ENCODE data around the gene MCTP2. TPM values are rescaled to one million over a fixed set of nuclear protein-coding genes. Genes with fewer than 3 reads are reported as not detected.

MCTP2 gene
- total and polyA plus RNA-seq, 3 donors from 2014 or later = 6.7 to 13.8 (median 7.6) TPM

- H3K36me3 ChIP-seq (ENCODE audit: low read depth, missing control alignments) = no peaks in the 10 kb centered on the region
- no peaks in the 10 kb centered on the region for H3K4me1 ChIP-seq
- no peaks in the 10 kb centered on the region for H3K9me3 ChIP-seq
- H3K27me3 ChIP-seq = no peaks in the 10 kb centered on the region
- H3K4me3 ChIP-seq = no peak overlapping the region
- WGBS, 2 donors = 45 to 52% methylated on average over 3 of the region's 3 CpGs
- no peak overlapping the region for H3K27ac ChIP-seq
- no peak for DNase-seq
- intact Hi-C loops (cut with DNase I; ENCODE audit: low total_unique reads) = no loop called here
- TF ChIP-seq CTCF (IDR thresholded peaks at IDR 0.05) (no peak), POLR2A (IDR thresholded peaks at IDR 0.05) (no peak)
Observed at GRCh38 chr15:94234300-94234699, 2.9 kb downstream of the MCTP2 start.

GRCh38 chr15:94235041-94235440, 3.7 kb downstream of the MCTP2 start:
- 94 to 95% methylated on average over 14 of the region's 14 CpGs for WGBS, 2 donors
- DNase-seq = no peak
- intact Hi-C loops (cut with DNase I; ENCODE audit: low total_unique reads) = no loop called here
- no peak overlapping the region for H3K4me3 ChIP-seq
- H3K27ac ChIP-seq = no peak overlapping the region
- H3K36me3 ChIP-seq (ENCODE audit: low read depth, missing control alignments) = no peaks in the 10 kb centered on the region
- H3K9me3 ChIP-seq = no peaks in the 10 kb centered on the region
- TF ChIP-seq CTCF (IDR thresholded peaks at IDR 0.05) (no peak), POLR2A (IDR thresholded peaks at IDR 0.05) (no peak)
- H3K4me1 ChIP-seq = no peaks in the 10 kb centered on the region
- H3K27me3 ChIP-seq = no peaks in the 10 kb centered on the region

- no peaks in the 10 kb centered on the region for H3K36me3 ChIP-seq (ENCODE audit: low read depth, missing control alignments)
- intact Hi-C loops (cut with DNase I; ENCODE audit: low total_unique reads) = no loop called here
- H3K9me3 ChIP-seq = no peaks in the 10 kb centered on the region
- no peak overlapping the region for H3K4me3 ChIP-seq
- no peak for TF ChIP-seq CTCF (IDR thresholded peaks at IDR 0.05)
- TF ChIP-seq POLR2A (IDR thresholded peaks at IDR 0.05) = no peak
- DNase-seq = no peak
- H3K4me1 ChIP-seq = no peaks in the 10 kb centered on the region
- WGBS, 2 donors = 88 to 93% methylated on average over 6 of the region's 6 CpGs
- H3K27me3 ChIP-seq = no peaks in the 10 kb centered on the region
- no peak overlapping the region for H3K27ac ChIP-seq
Observed at GRCh38 chr15:94235646-94236045, 4.3 kb downstream of the MCTP2 start.

GRCh38 chr15:94236608-94237007, 5.2 kb downstream of the MCTP2 start:
- no peaks in the 10 kb centered on the region for H3K36me3 ChIP-seq (ENCODE audit: low read depth, missing control alignments)
- intact Hi-C loops (cut with DNase I; ENCODE audit: low total_unique reads) = no loop called here
- H3K4me3 ChIP-seq = no peak overlapping the region
- TF ChIP-seq CTCF (IDR thresholded peaks at IDR 0.05) = no peak
- TF ChIP-seq POLR2A (IDR thresholded peaks at IDR 0.05) = no peak
- no peaks in the 10 kb centered on the region for H3K4me1 ChIP-seq
- 82 to 85% methylated on average over 4 of the region's 4 CpGs for WGBS, 2 donors
- H3K27ac ChIP-seq = no peak overlapping the region
- H3K9me3 ChIP-seq = no peaks in the 10 kb centered on the region
- no peak for DNase-seq
- H3K27me3 ChIP-seq = no peaks in the 10 kb centered on the region

GRCh38 chr15:94237903-94238302, 6.5 kb downstream of the MCTP2 start:
- Histone ChIP-seq H3K27me3 (no peaks in the 10 kb centered on the region), H3K36me3 (ENCODE audit: low read depth, missing control alignments) (no peaks in the 10 kb centered on the region), H3K27ac (no peak overlapping the region), H3K4me3 (no peak overlapping the region), H3K9me3 (no peaks in the 10 kb centered on the region), H3K4me1 (no peaks in the 10 kb centered on the region)
- WGBS, 2 donors = 87 to 93% methylated on average over 8 of the region's 8 CpGs
- intact Hi-C loops (cut with DNase I; ENCODE audit: low total_unique reads) = no loop called here
- DNase-seq = no peak
- no peak for TF ChIP-seq POLR2A (IDR thresholded peaks at IDR 0.05)
- TF ChIP-seq CTCF (IDR thresholded peaks at IDR 0.05) = no peak
